Mononuclear cell (primary cell): ENCODE results near the gene ACSM4. TPM values are rescaled to one million over a fixed set of nuclear protein-coding genes. Genes with fewer than 3 reads are reported as not detected.
"Not testable (repeated sequence)": the region's sequence is repeated elsewhere in the genome, so short reads cannot be mapped to it uniquely, and the experiment has no call there.

Experiments used
- H3K27me3 ChIP-seq: 2 replicates; pipeline ENCODE4 v1.6.0; 2011; ENCODE audit warnings: low read length, control low read depth; ENCODE audit not compliant: insufficient read depth
- H3K4me1 ChIP-seq: 2 replicates; pipeline ENCODE4 v1.5.1; 2011; ENCODE audit warnings: mild to moderate bottlenecking, low read length, control low read depth; ENCODE audit not compliant: insufficient read depth
- H3K4me3 ChIP-seq: 2 replicates; pipeline ENCODE4 v1.5.1; 2011; ENCODE audit warnings: mild to moderate bottlenecking, low read length, moderate library complexity
- H3K9me3 ChIP-seq: 2 replicates; pipeline ENCODE4 v1.5.1; 2011; ENCODE audit warnings: low read depth, mild to moderate bottlenecking, control low read depth, low read length
- total RNA-seq: library from RNA; depleted of rRNA; stranded (reverse); fragments of >200 nt; gene quantifications from one replicate; pipeline ENCODE4 v1.2.3, GENCODE V29; 2012

ACSM4 gene
- total RNA-seq, 1 donor = not detected

GRCh38 chr12:7304456-7304855 lies 584 bp downstream of the ACSM4 start:
- Histone ChIP-seq H3K4me1 (no peaks in the 10 kb centered on the region), H3K9me3 (no peaks in the 10 kb centered on the region), H3K27me3 (peaks cover 2% of the 10 kb centered on the region), H3K4me3 (no peak overlapping the region)

DNA sequence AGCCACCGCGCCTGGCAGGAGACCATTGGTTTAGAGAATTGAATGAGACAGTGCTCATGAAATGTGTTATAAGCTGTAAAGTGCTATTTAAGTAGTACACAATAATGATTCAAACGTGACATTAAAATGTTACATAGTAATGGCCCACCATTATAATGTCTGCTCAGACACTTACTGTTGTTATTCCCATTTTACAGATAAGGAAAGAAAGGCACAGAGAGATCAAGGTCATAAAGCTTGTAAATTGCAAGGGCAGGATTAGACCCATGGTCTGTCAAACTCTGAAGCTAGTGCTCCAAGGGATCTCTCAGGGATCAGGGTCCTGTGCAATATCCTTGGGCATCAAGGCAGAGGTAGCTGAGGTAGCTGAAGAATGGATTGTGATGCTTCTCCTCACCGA lies 6.2 kb downstream of the ACSM4 start:
- Histone ChIP-seq H3K4me1 (no peaks in the 10 kb centered on the region), H3K4me3 (no peak overlapping the region), H3K9me3 (no peaks in the 10 kb centered on the region), H3K27me3 (peaks cover 2% of the 10 kb centered on the region)

GRCh38 chr12:7319930-7320329 lies 16.1 kb downstream of the ACSM4 start:
- Histone ChIP-seq H3K4me1 (no peaks in the 10 kb centered on the region), H3K27me3 (no peaks in the 10 kb centered on the region), H3K9me3 (no peaks in the 10 kb centered on the region), H3K4me3 (no peak overlapping the region)

DNA sequence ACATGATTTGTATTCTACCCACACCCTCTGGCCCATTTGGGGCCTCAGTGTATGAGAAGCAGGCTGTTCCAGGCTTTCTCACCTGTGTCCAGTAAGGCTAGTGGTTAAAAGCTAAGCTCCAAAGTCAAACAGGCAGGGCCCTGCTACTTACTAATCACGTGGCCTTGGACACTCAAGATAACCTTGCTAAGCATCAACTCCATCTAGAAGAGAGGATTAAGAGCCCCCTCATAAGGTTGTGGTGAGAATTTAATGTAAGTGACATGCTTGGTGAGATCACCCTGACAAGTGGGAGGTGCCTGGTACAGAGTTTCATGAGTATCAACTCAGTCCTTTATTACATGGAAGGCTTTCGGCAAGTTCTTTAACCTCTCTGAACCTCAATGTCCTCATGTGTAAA lies 17.8 kb downstream of the ACSM4 start:
- Histone ChIP-seq H3K4me3 (no peak overlapping the region), H3K9me3 (no peaks in the 10 kb centered on the region), H3K27me3 (no peaks in the 10 kb centered on the region), H3K4me1 (no peaks in the 10 kb centered on the region)

DNA sequence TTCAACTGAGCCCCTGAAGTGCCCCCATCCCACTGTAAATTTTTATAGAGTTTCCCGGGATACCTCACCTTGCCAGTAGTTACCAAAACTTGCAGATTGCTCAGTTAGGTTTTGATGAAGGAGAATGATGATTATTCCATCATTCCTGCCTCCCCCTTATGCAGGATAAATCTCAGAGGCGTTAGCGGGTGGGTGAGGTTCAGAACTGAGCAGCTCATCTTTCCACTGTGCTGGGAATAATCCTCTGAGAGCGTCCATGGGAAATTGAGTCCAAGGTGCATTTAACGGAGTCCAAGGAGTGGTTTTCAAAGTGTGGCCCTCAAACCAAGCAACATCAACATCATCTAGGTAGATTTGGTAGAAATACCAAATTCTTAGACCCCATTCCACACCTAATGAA lies 18.7 kb downstream of the ACSM4 start:
- Histone ChIP-seq H3K4me1 (no peaks in the 10 kb centered on the region), H3K9me3 (no peaks in the 10 kb centered on the region), H3K27me3 (no peaks in the 10 kb centered on the region), H3K4me3 (no peak overlapping the region)

GRCh38 chr12:7324176-7324575 lies 20.3 kb downstream of the ACSM4 start:
- Histone ChIP-seq H3K4me1 (no peaks in the 10 kb centered on the region), H3K9me3 (no peaks in the 10 kb centered on the region), H3K4me3 (no peak overlapping the region), H3K27me3 (no peaks in the 10 kb centered on the region)

DNA sequence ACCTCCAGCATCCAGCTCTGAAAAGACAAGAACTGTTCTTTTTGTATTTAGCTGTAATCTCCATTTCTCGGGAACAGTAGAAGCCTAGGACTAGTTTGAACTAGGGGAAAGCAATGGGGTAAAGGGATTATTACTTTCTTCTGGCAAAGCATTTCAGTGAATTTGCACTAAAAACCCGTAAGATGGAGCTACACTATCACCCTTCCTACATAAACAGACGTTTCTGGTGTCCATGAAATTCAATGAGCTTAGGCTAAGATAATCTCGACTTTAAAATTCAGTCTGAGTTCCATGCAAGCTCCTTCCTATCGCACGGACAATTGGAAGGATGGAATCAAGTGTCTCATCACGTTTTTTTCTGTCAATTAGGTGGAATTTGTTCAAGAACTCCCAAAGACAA lies 24.0 kb downstream of the ACSM4 start:
- no peak overlapping the region for H3K4me3 ChIP-seq
- no peaks in the 10 kb centered on the region for H3K9me3 ChIP-seq

GRCh38 chr12:7337790-7338189 lies 33.9 kb downstream of the ACSM4 start:
- not testable (repeated sequence) for H3K4me1 ChIP-seq

More for the DNA sequence above, 24.0 kb downstream of the ACSM4 start:
- no peaks in the 10 kb centered on the region for H3K27me3 ChIP-seq
- no peaks in the 10 kb centered on the region for H3K4me1 ChIP-seq

GRCh38 chr12:7339675-7340074 lies 35.8 kb downstream of the ACSM4 start:
- no peaks in the 10 kb centered on the region for H3K9me3 ChIP-seq
- no peaks in the 10 kb centered on the region for H3K27me3 ChIP-seq
- H3K4me1 ChIP-seq = peaks cover 5% of the 10 kb centered on the region
- H3K4me3 ChIP-seq = no peak overlapping the region

More at GRCh38 chr12:7337790-7338189, 33.9 kb downstream of the ACSM4 start:
- not testable (repeated sequence) for H3K4me3 ChIP-seq, H3K9me3 ChIP-seq, H3K27me3 ChIP-seq

- Histone ChIP-seq H3K4me3 (no peak overlapping the region), H3K4me1 (peaks cover 24% of the 10 kb centered on the region), H3K27me3 (no peaks in the 10 kb centered on the region), H3K9me3 (no peaks in the 10 kb centered on the region)
These were observed 41.1 kb downstream of the ACSM4 start for GRCh38 chr12:7344833-7345606.

- no peak overlapping the region for H3K4me3 ChIP-seq
- peaks cover 24% of the 10 kb centered on the region for H3K4me1 ChIP-seq
- H3K27me3 ChIP-seq = no peaks in the 10 kb centered on the region
- H3K9me3 ChIP-seq = no peaks in the 10 kb centered on the region
These were observed 42.8 kb downstream of the ACSM4 start for GRCh38 chr12:7346551-7347225.

- Histone ChIP-seq H3K9me3 (no peaks in the 10 kb centered on the region), H3K4me1 (peaks cover 21% of the 10 kb centered on the region), H3K27me3 (peaks cover 2% of the 10 kb centered on the region), H3K4me3 (no peak overlapping the region)
These were observed 45.5 kb downstream of the ACSM4 start for GRCh38 chr12:7349418-7349817.

DNA sequence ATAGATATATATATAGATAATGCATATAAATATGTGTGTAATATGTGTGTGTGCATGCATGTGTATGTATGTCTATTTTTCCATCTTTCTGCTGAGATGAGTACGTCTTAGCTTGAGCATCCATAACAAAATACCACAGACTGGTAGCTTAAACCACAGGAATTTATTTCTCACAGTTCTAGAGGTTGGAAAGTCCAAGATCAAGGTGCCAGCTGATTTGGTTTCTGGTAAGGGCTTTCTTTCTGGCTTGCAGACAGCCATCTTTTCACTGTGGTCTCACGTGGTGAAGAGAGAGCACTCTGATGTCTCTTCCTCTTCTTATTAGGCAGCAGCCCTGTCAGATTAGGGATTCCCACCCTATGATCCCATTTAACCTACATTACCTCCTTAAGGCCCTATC lies 47.3 kb downstream of the ACSM4 start:
- Histone ChIP-seq H3K4me3 (no peak overlapping the region), H3K4me1 (peaks cover 6% of the 10 kb centered on the region), H3K27me3 (peaks cover 6% of the 10 kb centered on the region), H3K9me3 (no peaks in the 10 kb centered on the region)

DNA sequence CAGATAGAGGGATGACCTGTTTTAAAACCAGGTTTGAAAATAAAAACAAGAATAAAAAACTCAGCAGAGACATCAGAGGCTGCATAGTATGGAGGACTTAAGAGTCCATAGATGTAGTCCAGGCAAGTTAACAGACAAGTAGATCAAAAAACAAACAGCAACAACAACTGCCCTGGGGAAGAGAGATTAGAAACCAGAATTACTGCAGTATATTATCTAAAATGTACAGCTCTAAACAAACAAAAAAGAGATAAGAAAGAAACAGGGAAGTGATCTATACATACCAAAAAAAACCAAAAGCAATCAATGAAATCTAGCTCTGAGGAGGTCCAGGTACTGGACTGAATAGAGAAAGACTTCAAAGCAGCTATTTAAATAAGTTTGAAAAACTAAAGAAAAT lies 48.8 kb downstream of the ACSM4 start:
- no peaks in the 10 kb centered on the region for H3K4me1 ChIP-seq
- H3K4me3 ChIP-seq = no peak overlapping the region
- H3K27me3 ChIP-seq = peaks cover 13% of the 10 kb centered on the region
- H3K9me3 ChIP-seq = no peaks in the 10 kb centered on the region

GRCh38 chr12:7354529-7354928 lies 50.7 kb downstream of the ACSM4 start:
- no peak overlapping the region for H3K4me3 ChIP-seq
- no peaks in the 10 kb centered on the region for H3K9me3 ChIP-seq
- peaks cover 20% of the 10 kb centered on the region for H3K27me3 ChIP-seq
- no peaks in the 10 kb centered on the region for H3K4me1 ChIP-seq

- Histone ChIP-seq H3K27me3 (peaks cover 32% of the 10 kb centered on the region), H3K4me3 (no peak overlapping the region), H3K4me1 (no peaks in the 10 kb centered on the region), H3K9me3 (no peaks in the 10 kb centered on the region)
These were observed 57.4 kb downstream of the ACSM4 start for GRCh38 chr12:7361265-7361664.
